Prostate gland (tissue), 2 donors: ENCODE data around the gene SOAT1. TPM values are rescaled to one million over a fixed set of nuclear protein-coding genes. Genes with fewer than 3 reads are reported as not detected.

ENCODE experiments used
- small RNA-seq, 2 donors: library from RNA; depleted of rRNA; stranded (forward); fragments of <200 nt; gene quantifications; one replicate each; pipeline ENCODE3, GENCODE V24; 2016
- total RNA-seq, 2 donors: library from RNA; depleted of rRNA; stranded (reverse); fragments of >200 nt; gene quantifications; one replicate each; pipeline ENCODE4 v1.1.0, GENCODE V29; 2016

The SOAT1 gene
- total RNA-seq, 2 donors from 2014 or later: 30.9 to 47.2 TPM

Small RNA genes lying within 50 kb of the gene (small RNA-seq; reads per million reads assigned to genes)
- 0 reads per million in 2 donors for gene AL512326.2

Other genes starting within 250 kb of the SOAT1 start
- gene TOR3A, start 211.7 kb upstream of the SOAT1 start, total RNA-seq: 100 to 1,000 TPM in 1 of 2 donors, 10 to 100 TPM in 1; 40.0 to 109 TPM
- gene ABL2, start 64.1 kb upstream of the SOAT1 start, total RNA-seq: 10 to 100 TPM; 12.1 to 18.4 TPM
- gene AXDND1, start 72.2 kb downstream of the SOAT1 start, total RNA-seq: 1 to 10 TPM in 1 of 2 donors, not detected in 1; 7.0 TPM